B cell (primary cell): Measurements from ENCODE around the gene ZNF462. TPM values are rescaled to one million over a fixed set of nuclear protein-coding genes. Genes with fewer than 3 reads are reported as not detected.

Source experiments
- ATAC-seq: fragments of 200-7000 bp; cut with Tn5 transposase; one replicate; pipeline ENCODE4 v1.10.0; 2021; ENCODE audit warnings: low read depth, mild to moderate bottlenecking, moderate number of reproducible peaks, moderate library complexity
- CTCF ChIA-PET: fragments of 350-600 bp; sonication (Branson Sonifier 250); formaldehyde crosslinking; loops from one replicate; lab custom pipeline; 2021; ENCODE audit warnings: antibody characterized with exemption, inconsistent platforms; lab: Charles Lee
- POLR2A ChIA-PET: fragments of 350-600 bp; sonication (Branson Sonifier 250); formaldehyde crosslinking; loops from one replicate; lab custom pipeline; 2021; ENCODE audit warnings: antibody characterized with exemption; lab: Charles Lee
- DNase-seq: peaks from one replicate; pipeline ENCODE4 v3.0.0; 2013
- H2AFZ ChIP-seq: 2 replicates; pipeline ENCODE4 v1.6.1; 2012; ENCODE audit warnings: mild to moderate bottlenecking, low read depth, low read length; ENCODE audit not compliant: insufficient read depth, poor library complexity, severe bottlenecking
- H3K27ac ChIP-seq, 2 donors: 1 replicate in 1 of 2; 2 replicates in 1 of 2; pipeline ENCODE4 v1.5.1; 2012 to 2013; ENCODE audit warnings: low read length in 2 of 2, mild to moderate bottlenecking in 2 of 2, moderate library complexity in 1 of 2
- H3K27me3 ChIP-seq, 4 experiments: fragments of 200-600 bp in 1 of 4; sonication (generic) in 1 of 4; replicated peaks in 1 of 4; 1 replicate in 2 of 4; 2 replicates in 2 of 4; pipeline versions ENCODE4 v1.6.1 to v1.7.0; 2013 to 2016; ENCODE audit warnings: low read length in 3 of 4, mild to moderate bottlenecking in 2 of 4, mixed read lengths in 1 of 4, moderate library complexity in 1 of 4; ENCODE audit not compliant: insufficient read depth in 4 of 4, control insufficient read depth in 3 of 4; ENCODE audit errors: control extremely low read depth in 1 of 4
- H3K36me3 ChIP-seq, 2 experiments: replicated peaks in 1 of 2; 1 replicate in 1 of 2; 2 replicates in 1 of 2; pipeline versions ENCODE4 v1.6.1 to v1.7.1; 2013; ENCODE audit warnings: low read length in 1 of 2; ENCODE audit not compliant: insufficient read depth in 2 of 2, control insufficient read depth in 1 of 2; ENCODE audit errors: control extremely low read depth in 1 of 2, extremely low read depth in 1 of 2
- H3K4me1 ChIP-seq, 2 donors: fragments of 200-600 bp in 1 of 2; sonication (generic) in 1 of 2; 1 replicate in 1 of 2; 2 replicates in 1 of 2; pipeline versions ENCODE4 v1.5.1 to v1.6.1; 2013 to 2017; ENCODE audit warnings: low read length in 2 of 2; ENCODE audit not compliant: control insufficient read depth in 2 of 2, insufficient read depth in 2 of 2
- H3K4me2 ChIP-seq: replicated peaks from 2 replicates; pipeline ENCODE3; 2012; ENCODE audit warnings: mild to moderate bottlenecking, low read depth, low read length; ENCODE audit not compliant: poor library complexity, severe bottlenecking
- H3K4me3 ChIP-seq, 5 experiments: fragments of 200-600 bp in 1 of 5; sonication (generic) in 1 of 5; 1 replicate in 3 of 5; 2 replicates in 2 of 5; pipeline versions ENCODE4 v1.5.1 to v1.7.0; 2011 to 2016; ENCODE audit warnings: low read length in 4 of 5, mild to moderate bottlenecking in 4 of 5, low read depth in 2 of 5, control low read depth in 1 of 5, moderate library complexity in 1 of 5; ENCODE audit not compliant: insufficient read depth in 1 of 5; ENCODE audit errors: control extremely low read depth in 1 of 5, extremely low read depth in 1 of 5
- H3K79me2 ChIP-seq: fragments of 200-600 bp; sonication (generic); one replicate; pipeline ENCODE4 v1.6.0; 2016; ENCODE audit warnings: low read length; ENCODE audit not compliant: control insufficient read depth, insufficient read depth
- H3K9ac ChIP-seq: fragments of 200-600 bp; sonication (generic); 2 replicates; pipeline ENCODE4 v1.6.1; 2017; ENCODE audit warnings: mild to moderate bottlenecking, low read length, moderate library complexity
- H3K9me3 ChIP-seq, 3 donors: one replicate each; pipeline versions ENCODE4 v1.6.1 to v1.7.1; 2013; ENCODE audit warnings: low read length in 2 of 3; ENCODE audit not compliant: control insufficient read depth in 2 of 3, insufficient read depth in 1 of 3; ENCODE audit errors: control extremely low read depth in 1 of 3
- H4K20me1 ChIP-seq: 2 replicates; pipeline ENCODE4 v1.6.0; 2012; ENCODE audit warnings: mild to moderate bottlenecking, low read length; ENCODE audit not compliant: insufficient read depth, control insufficient read depth, poor library complexity, severe bottlenecking
- H3K27ac Mint-ChIP-seq: one replicate; pipeline ENCODE4 v1.8.0; 2021; ENCODE audit warnings: mixed read lengths
- H3K27me3 Mint-ChIP-seq: one replicate; pipeline ENCODE4 v1.8.0; 2021; ENCODE audit warnings: mixed read lengths
- H3K4me1 Mint-ChIP-seq: one replicate; pipeline ENCODE4 v1.8.0; 2021; ENCODE audit warnings: mixed read lengths
- H3K4me3 Mint-ChIP-seq: one replicate; pipeline ENCODE4 v1.8.0; 2021; ENCODE audit warnings: mixed read lengths
- H3K9me3 Mint-ChIP-seq: one replicate; pipeline ENCODE4 v1.8.0; 2022; ENCODE audit warnings: mixed read lengths; ENCODE audit not compliant: insufficient read depth
- CTCF ChIP-seq: fragments of 200-600 bp; IDR thresholded peaks from one replicate; pipeline ENCODE4 v1.8.0; 2022; ENCODE audit warnings: antibody characterized with exemption, mild to moderate bottlenecking
- EZH2 ChIP-seq: IDR thresholded peaks from 2 replicates; pipeline ENCODE4 v1.6.1; 2012; ENCODE audit warnings: borderline replicate concordance, low read depth, mild to moderate bottlenecking, moderate library complexity, low read length; ENCODE audit not compliant: insufficient read depth, poor library complexity, severe bottlenecking
- WGBS: methylation state at CpG from one replicate; pipeline ENCODE4 v1.1.5; 2013; ENCODE audit warnings: missing lambda C conversion rate; ENCODE audit not compliant: insufficient coverage; 5-methylcytosine and 5-hydroxymethylcytosine counted together
- intact Hi-C: fragments of 100-400 bp; cut with micrococcal nuclease; formaldehyde crosslinking; loops from one replicate; pipeline ENCODE4 v1.10.0; 2022
- polyA plus RNA-seq: library from polyadenylated mRNA; depleted of rRNA; stranded (reverse); fragments of >200 nt; gene quantifications from 2 replicates; pipeline ENCODE4 v1.2.3, GENCODE V29; 2012
- total RNA-seq, 2 donors: library from RNA; stranded (reverse); fragments of 120-200 nt in 1 of 2; gene quantifications; 1 replicate in 1 of 2; 2 replicates in 1 of 2; pipeline versions ENCODE4 v1.2.3 to v1.2.4, GENCODE V29; 2013 to 2022

The ZNF462 gene
- total and polyA plus RNA-seq, 2 donors (not counting 1 experiment from before 2014, with no cell fraction given) = not detected

DNA sequence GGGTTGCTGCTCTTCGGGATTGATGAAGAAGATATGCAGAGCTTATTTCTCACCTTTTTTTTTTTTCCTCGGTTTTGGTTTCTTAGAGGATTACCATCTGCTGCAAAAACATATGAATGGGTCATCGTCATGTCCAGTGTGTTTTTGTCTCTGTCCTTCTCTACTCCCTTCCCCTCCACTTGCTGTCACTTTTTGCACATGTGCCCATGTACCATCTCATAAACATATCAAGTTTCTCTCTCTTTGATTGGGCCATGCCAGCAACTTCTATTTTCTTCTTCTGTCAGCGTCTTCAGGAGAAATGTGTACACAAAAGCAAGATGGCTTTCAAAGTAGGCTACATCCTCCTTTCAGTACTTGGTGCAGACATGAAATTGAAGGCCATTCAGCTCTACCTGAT, 57.1 kb downstream of the ZNF462 start:
- no peak for DNase-seq
- Histone ChIP-seq H4K20me1 (no peaks in the 10 kb centered on the region), H3K27me3 (no peaks in the 10 kb centered on the region), H3K4me3 (no peak overlapping the region), H3K9me3 (no peaks in the 10 kb centered on the region), H3K36me3 (no peaks in the 10 kb centered on the region), H3K27ac (no peak overlapping the region), H3K4me1 (no peaks in the 10 kb centered on the region), H3K9ac (no peak overlapping the region), H3K79me2 (no peaks in the 10 kb centered on the region), H2AFZ (no peak overlapping the region), H3K4me2 (no peak overlapping the region)
- POLR2A ChIA-PET = no interaction called here
- intact Hi-C loops = no loop called here
- H3K9me3 Mint-ChIP-seq = no peaks in the 10 kb centered on the region
- no peaks in the 10 kb centered on the region for H3K27me3 Mint-ChIP-seq
- WGBS = 88% methylated on average over 3 of the region's 4 CpGs
- TF ChIP-seq CTCF = no peak
- no peak for TF ChIP-seq EZH2
- H3K4me1 Mint-ChIP-seq = no peaks in the 10 kb centered on the region
- H3K4me3 Mint-ChIP-seq = no peak overlapping the region
- CTCF ChIA-PET = no interaction called here
- H3K27ac Mint-ChIP-seq = no peak overlapping the region
- ATAC-seq = no peak

DNA sequence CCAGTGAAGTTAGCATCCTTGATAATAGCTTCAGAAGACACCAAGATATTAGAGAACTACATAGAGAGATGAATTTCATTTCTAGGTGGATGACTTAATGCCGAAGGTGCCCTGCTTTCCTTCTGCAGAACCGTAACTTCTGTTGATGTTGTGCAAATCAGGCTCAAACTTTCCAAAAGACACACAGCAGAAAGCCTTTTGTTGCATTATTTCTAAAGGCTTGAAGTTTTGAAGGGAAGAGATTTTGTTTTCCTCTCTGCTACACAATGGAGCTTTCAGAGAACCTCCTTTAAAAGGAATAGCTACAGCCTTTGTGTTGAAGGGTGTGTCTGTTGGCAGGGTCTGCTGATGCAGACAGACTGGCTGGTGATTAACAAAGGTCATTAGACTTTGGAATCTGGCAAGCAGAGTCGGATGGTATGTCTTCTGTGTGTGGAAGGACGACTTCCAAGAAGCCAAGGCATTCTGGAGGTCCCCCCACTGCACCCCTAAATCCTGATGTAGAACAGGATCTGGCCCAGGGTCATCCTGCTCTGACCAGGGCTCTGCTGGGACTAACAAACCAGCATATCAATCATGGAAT, 57.8 kb downstream of the ZNF462 start:
- H3K79me2 ChIP-seq = no peaks in the 10 kb centered on the region
- no peaks in the 10 kb centered on the region for H3K9me3 ChIP-seq
- no peak for ATAC-seq
- Mint-ChIP-seq H3K4me3 (no peak overlapping the region), H3K9me3 (no peaks in the 10 kb centered on the region), H3K4me1 (no peaks in the 10 kb centered on the region), H3K27me3 (no peaks in the 10 kb centered on the region), H3K27ac (no peak overlapping the region)
- ChIA-PET CTCF (no interaction called here), POLR2A (no interaction called here)
- TF ChIP-seq EZH2 = no peak
- TF ChIP-seq CTCF = no peak
- H3K4me3 ChIP-seq = no peak overlapping the region
- H3K9ac ChIP-seq = no peak overlapping the region
- no peaks in the 10 kb centered on the region for H3K4me1 ChIP-seq
- intact Hi-C loops = no loop called here
- H2AFZ ChIP-seq = no peak overlapping the region
- H3K4me2 ChIP-seq = no peak overlapping the region
- no CpG with 5 or more reads among the region's 4 CpGs for WGBS
- H3K27ac ChIP-seq = no peak overlapping the region
- H3K27me3 ChIP-seq = no peaks in the 10 kb centered on the region
- H3K36me3 ChIP-seq = no peaks in the 10 kb centered on the region
- H4K20me1 ChIP-seq = no peaks in the 10 kb centered on the region
- DNase-seq = no peak
